K562 (cell line): ENCODE measurements around the gene SERPIND1. TPM values are rescaled to one million over a fixed set of nuclear protein-coding genes. Genes with fewer than 3 reads are reported as not detected.
"Not testable (repeated sequence)": the region's sequence is repeated elsewhere in the genome, so short reads cannot be mapped to it uniquely, and the experiment has no call there.

Experiments
- ATAC-seq: fragments of 200-7000 bp; cut with Tn5 transposase; 3 replicates; pipeline ENCODE4 v1.9.1; 2020; ENCODE audit warnings: moderate library complexity
- BruUV-seq: library from RNA; stranded (reverse); fragments of 400-500 nt; replicated peaks from 2 replicates; lab custom pipeline; 2021; lab: Mats Ljungman, UMichigan
- CTCF ChIA-PET: fragments of 300-600 bp; formaldehyde crosslinking; extraction: SDS; loops from one replicate; lab custom pipeline; 2021; ENCODE audit warnings: low intra/inter-chr PET ratio; lab: Yijun Ruan, JAX
- POLR2A ChIA-PET: fragments of 300-600, 350-650 bp; sonication (Branson Sonifier 250); formaldehyde crosslinking; extraction: SDS; loops from one replicate; lab custom pipeline; 2021; ENCODE audit warnings: antibody characterized with exemption, inconsistent platforms; lab: Yijun Ruan, JAX
- DNase-seq, 4 experiments: peaks; one replicate each; pipeline versions ENCODE4 v3.0.0 to v3.0.0-alpha.2; 2011 to 2018; ENCODE audit warnings: low spot score in 3 of 4, mixed read lengths in 3 of 4; ENCODE audit errors: extremely low read depth in 1 of 4
- FAIRE-seq: peaks from 2 replicates; lab custom pipeline; 2011; peaks lifted over from hg19 to GRCh38; lab: Jason Lieb, UNC
- H2AFZ ChIP-seq: 2 replicates; pipeline ENCODE4 v1.6.0; 2011; ENCODE audit warnings: low read depth, low read length, control low read depth, inconsistent platforms
- H3K27ac ChIP-seq: fragments of 200-600 bp; 3 replicates; pipeline ENCODE4 v1.8.0; 2011; ENCODE audit warnings: low read depth, mild to moderate bottlenecking, control low read depth, inconsistent platforms, low read length, moderate library complexity, mixed read lengths; ENCODE audit errors: extremely low read depth
- H3K27me3 ChIP-seq, 2 experiments: fragments of 300-600 bp in 1 of 2; 2 replicates in 1 of 2; 3 replicates in 1 of 2; pipeline versions ENCODE4 v1.6.0 to v1.8.0; 2011; ENCODE audit warnings: inconsistent platforms in 2 of 2, low read length in 2 of 2, mild to moderate bottlenecking in 1 of 2, mixed read lengths in 1 of 2, moderate library complexity in 1 of 2; ENCODE audit not compliant: control insufficient read depth in 2 of 2, insufficient read depth in 2 of 2
- H3K36me3 ChIP-seq: fragments of 300-600 bp; 3 replicates; pipeline ENCODE4 v1.8.0; 2011; ENCODE audit warnings: mild to moderate bottlenecking, low read length, inconsistent platforms; ENCODE audit not compliant: control insufficient read depth, insufficient read depth
- H3K4me1 ChIP-seq, 2 experiments: fragments of 200-600 bp in 1 of 2; replicated peaks in 1 of 2; 2 replicates in 1 of 2; 3 replicates in 1 of 2; pipeline versions ENCODE4 v1.5.1 to v1.8.0; 2011; ENCODE audit warnings: inconsistent platforms in 2 of 2, low read length in 2 of 2, mild to moderate bottlenecking in 1 of 2, mixed read lengths in 1 of 2, moderate library complexity in 1 of 2; ENCODE audit not compliant: control insufficient read depth in 2 of 2, insufficient read depth in 2 of 2
- H3K4me2 ChIP-seq: 2 replicates; pipeline ENCODE4 v1.6.1; 2011; ENCODE audit warnings: low read length, control low read depth, inconsistent platforms, mixed read lengths; ENCODE audit not compliant: insufficient read depth
- H3K4me3 ChIP-seq: fragments of 200-600 bp; sonication (generic), shearing (Covaris generic); 2 replicates; pipeline ENCODE4 v1.5.1; 2016; ENCODE audit warnings: control low read depth, inconsistent platforms
- H3K79me2 ChIP-seq: fragments of 200-600 bp; 3 replicates; pipeline ENCODE4 v1.8.0; 2011; ENCODE audit warnings: low read length, inconsistent platforms; ENCODE audit not compliant: control insufficient read depth, insufficient read depth
- H3K9ac ChIP-seq, 2 experiments: 2 replicates each; pipeline versions ENCODE4 v1.6.0 to v1.6.1; 2011; ENCODE audit warnings: low read depth in 2 of 2, low read length in 2 of 2, control low read depth in 1 of 2, inconsistent platforms in 1 of 2, mild to moderate bottlenecking in 1 of 2, mixed read lengths in 1 of 2; ENCODE audit not compliant: insufficient read depth in 1 of 2
- H3K9me1 ChIP-seq: one replicate; pipeline ENCODE4 v1.6.0; 2011; ENCODE audit warnings: inconsistent platforms, mild to moderate bottlenecking, low read length, moderate library complexity; ENCODE audit not compliant: control insufficient read depth, insufficient read depth
- H3K9me3 ChIP-seq: replicated peaks from 2 replicates; pipeline ENCODE4 v1.5.1; 2011; ENCODE audit warnings: low read depth, low read length, inconsistent platforms; ENCODE audit not compliant: control insufficient read depth, insufficient read depth
- H4K20me1 ChIP-seq: replicated peaks from 2 replicates; pipeline ENCODE4 v1.6.1; 2011; ENCODE audit warnings: low read length, inconsistent platforms, mixed read lengths; ENCODE audit not compliant: control insufficient read depth, insufficient read depth
- KLF6 ChIP-seq: fragments of 250-450 bp; sonication (Bioruptor Pico); IDR thresholded peaks from 2 replicates; pipeline ENCODE4 v1.4.0; 2020; ENCODE audit warnings: mild to moderate bottlenecking, moderate library complexity, borderline replicate concordance
- POLR2G ChIP-seq: fragments of 200-400 bp; formaldehyde crosslinking; IDR thresholded peaks from 2 replicates; pipeline ENCODE4 v1.6.1; 2017; ENCODE audit warnings: low read depth, mild to moderate bottlenecking, antibody characterized with exemption, low read length, moderate library complexity
- TBP ChIP-seq: optimal IDR thresholded peaks from 2 replicates; pipeline ENCODE3; 2011; ENCODE audit warnings: low read depth, low read length, improper control_type of control experiment
- THAP12 ChIP-seq: fragments of 250-450 bp; sonication (Bioruptor Pico); IDR thresholded peaks from 2 replicates; pipeline ENCODE4 v1.9.0; 2021; ENCODE audit warnings: mild to moderate bottlenecking, inconsistent platforms
- ZNF609 ChIP-seq: sonication (generic); formaldehyde crosslinking; IDR thresholded peaks from 2 replicates; pipeline ENCODE4 v1.8.1; 2023; ENCODE audit warnings: missing genetic modification reagents, mild to moderate bottlenecking, borderline replicate concordance
- WGBS: fragments of 100-300 bp; shearing (Covaris generic); methylation state at CpG from one replicate; pipeline ENCODE4 v1.1.6; 2016; ENCODE audit warnings: low coverage, mixed read lengths; ENCODE audit not compliant: insufficient coverage; ENCODE audit errors: missing lambda C conversion rate; 5-methylcytosine and 5-hydroxymethylcytosine counted together
- in situ Hi-C: fragments of 300-500 bp; cut with MboI; formaldehyde crosslinking; loops from 4 replicates; pipeline ENCODE4 v1.15.0; 2018; ENCODE audit warnings: inconsistent platforms, mixed read lengths
- intact Hi-C: fragments of 100-400 bp; cut with micrococcal nuclease; formaldehyde crosslinking; loops from 2 replicates; pipeline ENCODE4 v1.14.2; 2022
- polyA plus RNA-seq, 8 experiments: library from polyadenylated mRNA; depleted of rRNA in 4 of 8; stranded (reverse) in 5 of 8; unstranded in 3 of 8; fragments of >200 nt; fragmentation: Nextera tagmentation in 2 of 8; fragmentation: Illumina TruSeq in 1 of 8; extraction: Ambion mirVana in 2 of 8; extraction: Trizol in 1 of 8; gene quantifications; 2 replicates each; pipeline versions ENCODE4 v1.2.1 to v1.2.3, GENCODE V29; 2011 to 2014; ENCODE audit warnings: inconsistent platforms in 1 of 8, missing spikeins in 1 of 8
- total RNA-seq, 7 experiments: library from RNA; depleted of rRNA in 6 of 7; stranded (reverse); fragments of >200 nt in 6 of 7; fragmentation: Illumina TruSeq in 2 of 7; extraction: Trizol in 2 of 7; gene quantifications; 2 replicates each; pipeline versions ENCODE4 v1.2.1 to v1.2.3, GENCODE V29; 2011 to 2021; ENCODE audit warnings: low replicate concordance in 1 of 7

Gene SERPIND1
- total and polyA plus RNA-seq, 9 of the 15 experiments (the other 6 are each of a cell fraction or from before 2014, with no cell fraction given): 0.04 to 0.11 (median 0.09) TPM; not detected in 6

DNA sequence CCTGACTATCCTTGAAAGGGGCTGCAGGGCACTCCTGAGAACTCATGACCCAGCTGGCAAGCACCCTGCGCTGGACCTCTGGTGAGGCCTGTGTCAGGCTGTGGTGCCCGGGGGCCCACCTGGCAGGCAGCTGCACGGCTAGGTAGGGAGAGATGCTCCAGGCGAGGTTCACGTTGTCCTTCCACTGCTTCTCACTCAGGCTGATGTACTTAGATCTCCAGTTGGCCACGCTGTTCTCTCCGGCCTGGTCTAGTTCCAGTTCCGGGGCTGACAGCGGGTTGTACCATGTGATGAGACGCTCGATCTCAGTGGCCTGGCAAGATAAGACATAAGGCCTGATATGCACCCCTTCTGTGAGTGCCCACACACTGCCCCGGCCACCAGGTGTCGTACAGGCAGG, 44.7 kb upstream of the SERPIND1 start (continued):
- no peak for TF ChIP-seq ZNF609 (CRISPR knock-in tag)
- peak; percentile 72; the same call in 1 of the 2 replicates for TF ChIP-seq THAP12 (CRISPR knock-in tag)
- TF ChIP-seq TBP: no peak
- TF ChIP-seq KLF6 (CRISPR knock-in tag): no peak
- TF ChIP-seq POLR2G: peak; percentile 48; the same call in 1 of the 2 replicates

DNA sequence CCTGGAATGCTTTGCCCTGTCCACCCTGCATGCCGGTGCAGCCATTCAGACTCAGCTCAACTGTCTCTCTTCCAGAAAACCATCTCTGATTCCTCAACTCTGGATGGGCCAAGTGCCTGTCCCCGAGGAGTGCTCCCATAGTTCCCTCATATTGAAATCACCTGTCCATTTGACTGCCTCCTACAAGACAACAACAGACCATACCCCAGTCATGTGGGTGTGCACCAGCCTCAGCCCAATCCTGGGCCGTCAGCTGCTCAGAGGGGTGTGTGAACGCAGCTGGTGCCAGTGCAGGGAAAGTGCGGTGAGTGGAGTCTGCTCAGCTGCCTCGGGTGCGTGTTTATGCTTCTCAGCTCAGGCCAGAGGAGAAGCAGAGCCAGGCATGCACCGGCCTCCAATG, 41.5 kb upstream of the SERPIND1 start:
- POLR2A ChIA-PET: interaction anchor here (1.8 kb wide), 1 partner anchor 52 kb away, joined by 4 read pairs; no protein-coding TSS in a partner anchor
- H3K27me3 ChIP-seq, H3K79me2 ChIP-seq, H3K4me1 ChIP-seq, FAIRE-seq, H3K4me3 ChIP-seq, H3K4me2 ChIP-seq, H3K9me1 ChIP-seq, BruUV-seq, H3K27ac ChIP-seq, in situ Hi-C loops, H3K9me3 ChIP-seq, H4K20me1 ChIP-seq, H3K9ac ChIP-seq, intact Hi-C loops, DNase-seq, ATAC-seq, CTCF ChIA-PET, H2AFZ ChIP-seq: not testable (repeated sequence)
- WGBS: 82% methylated on average over 6 of the region's 8 CpGs
- peaks cover 44% of the 10 kb centered on the region for H3K36me3 ChIP-seq
